Vagina (tissue), 2 donors: Measurements from ENCODE around the gene CHD9.

Experiments
- POLR2A ChIP-seq, 2 donors: fragments of 450-650 bp; IDR thresholded peaks; one replicate each; pipeline ENCODE4 v1.6.1; 2017; ENCODE audit warnings: antibody characterized with exemption in 2 of 2, mild to moderate bottlenecking in 2 of 2, moderate library complexity in 2 of 2
- POLR2AphosphoS5 ChIP-seq, 2 donors: sonication (generic); formaldehyde crosslinking; IDR thresholded peaks; one replicate each; pipeline ENCODE4 v1.9.0; 2017; ENCODE audit warnings: antibody characterized with exemption in 2 of 2, mild to moderate bottlenecking in 2 of 2, low read depth in 1 of 2; ENCODE audit not compliant: insufficient read depth in 1 of 2

DNA sequence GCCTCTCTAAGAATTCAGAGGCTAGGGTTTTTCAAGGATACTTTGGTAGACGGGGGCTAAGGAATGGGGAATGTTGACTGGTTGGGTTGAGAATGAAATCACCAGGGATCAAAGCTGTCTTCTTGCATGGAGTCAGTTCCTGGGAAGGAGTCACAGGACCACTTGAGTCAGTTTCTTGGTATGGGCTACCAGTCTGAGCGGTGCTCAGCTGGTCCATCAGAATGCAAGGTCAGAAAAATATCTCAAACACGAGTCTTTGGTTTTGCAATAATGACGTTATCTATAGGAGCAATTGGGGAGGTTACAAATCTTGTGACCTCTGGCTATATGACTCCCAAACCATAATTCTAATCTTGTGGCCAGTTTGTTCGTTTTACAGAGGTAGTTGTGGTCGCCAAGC, 20.5 kb upstream of the CHD9 start:
- TF ChIP-seq POLR2A (IDR thresholded peaks at IDR 0.05) (no peak), POLR2AphosphoS5 (IDR thresholded peaks at IDR 0.05; ENCODE audit: insufficient read depth in 1 of 2, low read depth in 1 of 2) (no peak)
